22Rv1 (cell line): ENCODE results near the gene WAPL.
"Not testable (repeated sequence)": the region's sequence is repeated elsewhere in the genome, so short reads cannot be mapped to it uniquely, and the experiment has no call there.

Experiments used
- H3K27ac ChIP-seq: fragments of 450-650 bp; 2 replicates; pipeline ENCODE4 v1.5.1; 2017
- CTCF ChIP-seq: fragments of 450-650 bp; IDR thresholded peaks from 2 replicates; pipeline ENCODE4 v1.5.1; 2017; ENCODE audit warnings: mild to moderate bottlenecking
- ZFX ChIP-seq: fragments of 450-650 bp; IDR thresholded peaks from 2 replicates; pipeline ENCODE4 v1.6.1; 2017; ENCODE audit warnings: antibody characterized with exemption, borderline replicate concordance

WAPL gene

DNA sequence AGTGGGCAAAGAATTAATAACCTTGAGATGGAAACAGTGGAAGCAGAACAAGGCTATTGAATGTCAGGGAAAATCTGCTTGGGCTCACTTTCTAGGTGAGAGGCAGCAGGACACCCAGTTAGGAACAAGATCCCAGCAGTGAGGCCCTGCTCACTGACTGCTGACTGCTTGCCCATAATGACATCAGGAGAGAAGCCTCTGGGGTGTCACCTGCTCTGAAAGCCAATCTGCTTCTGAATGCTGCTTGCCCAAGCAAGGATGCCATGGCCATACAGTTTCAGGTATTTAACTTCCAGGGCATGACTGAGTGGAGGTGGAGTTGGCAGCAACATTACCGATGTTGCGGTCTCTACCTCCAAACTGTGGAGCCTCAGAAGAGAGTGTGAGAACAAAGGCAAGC is 11.7 kb upstream of the WAPL start:
- no peak overlapping the region for H3K27ac ChIP-seq
- no peak for TF ChIP-seq ZFX
- TF ChIP-seq CTCF: no peak

DNA sequence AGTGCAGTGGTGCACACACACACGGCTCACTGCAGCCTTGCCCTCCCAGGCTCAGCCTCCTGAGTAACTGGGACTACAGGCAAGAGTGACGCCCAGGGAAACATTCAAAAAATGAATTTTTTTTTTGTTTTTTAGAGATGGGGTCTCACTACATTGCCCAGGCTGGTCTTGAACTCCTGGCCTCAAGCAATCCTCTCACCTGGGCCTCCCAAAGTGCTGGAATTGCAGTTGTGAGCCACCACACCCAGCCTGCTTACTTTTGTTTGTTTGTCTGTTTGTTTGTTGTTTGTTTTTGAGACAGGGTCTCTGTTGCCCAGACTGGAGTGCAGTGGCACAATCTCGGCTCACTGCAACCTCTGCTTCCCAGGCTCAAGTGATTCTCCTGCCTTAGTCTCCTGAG is 7.1 kb upstream of the WAPL start:
- H3K27ac ChIP-seq: not testable (repeated sequence)

DNA sequence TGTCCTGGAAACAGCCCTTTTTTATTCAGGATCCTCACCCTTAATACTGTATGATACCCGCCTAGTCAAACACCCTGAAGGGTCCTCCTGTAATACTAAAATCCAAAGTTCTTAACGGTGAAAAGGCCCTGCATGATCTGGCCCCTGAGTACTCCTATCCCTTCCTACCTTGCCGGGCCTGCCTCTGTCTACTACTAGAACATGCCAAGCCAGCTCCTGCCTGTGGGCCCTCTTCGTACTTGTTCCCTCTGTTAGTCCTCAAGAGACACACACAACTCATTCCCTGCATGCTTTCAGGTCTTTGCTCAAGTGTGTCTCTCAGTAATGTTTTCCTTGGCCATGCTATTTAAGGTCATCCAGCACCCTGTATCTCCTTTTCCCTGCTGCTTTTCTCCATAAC is 5.0 kb upstream of the WAPL start:
- no peak overlapping the region for H3K27ac ChIP-seq
- TF ChIP-seq CTCF (no peak), ZFX (no peak)

DNA sequence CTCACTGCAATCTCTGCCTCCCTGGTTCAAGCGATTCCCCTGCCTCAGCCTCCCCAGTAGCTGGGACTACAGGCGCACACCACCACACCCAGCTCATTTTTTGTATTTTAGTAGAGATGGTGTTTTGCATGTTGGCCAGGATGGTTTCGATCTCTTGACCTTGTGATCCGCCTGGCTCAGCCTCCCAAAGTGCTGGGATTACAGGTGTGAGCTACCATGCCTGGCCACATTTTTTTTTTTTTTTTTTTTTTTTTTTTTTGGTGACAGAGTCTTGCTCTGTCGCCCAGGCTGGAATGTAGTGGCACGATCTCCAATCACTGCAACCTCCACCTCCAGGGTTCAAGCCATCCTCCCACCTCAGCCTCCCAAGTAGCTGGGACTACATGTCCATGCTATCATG is 4.1 kb upstream of the WAPL start:
- not testable (repeated sequence) for H3K27ac ChIP-seq

- TF ChIP-seq CTCF: no peak
- no peak for TF ChIP-seq ZFX
- H3K27ac ChIP-seq: no peak overlapping the region
Observed at GRCh38 chr10:86524225-86524962, 2.8 kb upstream of the WAPL start.

GRCh38 chr10:86523348-86523747 is 1.8 kb upstream of the WAPL start:
- H3K27ac ChIP-seq: no peak overlapping the region
- TF ChIP-seq ZFX: no peak
- TF ChIP-seq CTCF: no peak

DNA sequence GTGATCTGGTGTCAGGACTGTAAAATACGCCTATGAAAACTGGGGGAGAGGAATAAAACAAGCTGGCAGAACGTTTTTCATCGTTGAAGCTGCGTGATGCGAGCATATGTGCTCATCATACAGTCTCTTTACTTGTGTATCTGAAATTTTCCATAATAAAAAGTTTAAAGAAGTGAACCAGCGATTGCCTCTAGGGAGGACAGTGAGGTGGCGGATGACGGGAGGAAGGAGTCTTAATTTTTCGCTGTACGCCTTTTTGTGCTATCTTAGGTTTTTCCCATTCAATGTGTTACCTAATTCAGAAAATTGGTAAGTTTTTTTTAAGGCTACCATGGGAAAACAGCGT is 891 bp upstream of the WAPL start:
- TF ChIP-seq ZFX (no peak), CTCF (no peak)
- H3K27ac ChIP-seq: peak overlapping the region; percentile 76

DNA sequence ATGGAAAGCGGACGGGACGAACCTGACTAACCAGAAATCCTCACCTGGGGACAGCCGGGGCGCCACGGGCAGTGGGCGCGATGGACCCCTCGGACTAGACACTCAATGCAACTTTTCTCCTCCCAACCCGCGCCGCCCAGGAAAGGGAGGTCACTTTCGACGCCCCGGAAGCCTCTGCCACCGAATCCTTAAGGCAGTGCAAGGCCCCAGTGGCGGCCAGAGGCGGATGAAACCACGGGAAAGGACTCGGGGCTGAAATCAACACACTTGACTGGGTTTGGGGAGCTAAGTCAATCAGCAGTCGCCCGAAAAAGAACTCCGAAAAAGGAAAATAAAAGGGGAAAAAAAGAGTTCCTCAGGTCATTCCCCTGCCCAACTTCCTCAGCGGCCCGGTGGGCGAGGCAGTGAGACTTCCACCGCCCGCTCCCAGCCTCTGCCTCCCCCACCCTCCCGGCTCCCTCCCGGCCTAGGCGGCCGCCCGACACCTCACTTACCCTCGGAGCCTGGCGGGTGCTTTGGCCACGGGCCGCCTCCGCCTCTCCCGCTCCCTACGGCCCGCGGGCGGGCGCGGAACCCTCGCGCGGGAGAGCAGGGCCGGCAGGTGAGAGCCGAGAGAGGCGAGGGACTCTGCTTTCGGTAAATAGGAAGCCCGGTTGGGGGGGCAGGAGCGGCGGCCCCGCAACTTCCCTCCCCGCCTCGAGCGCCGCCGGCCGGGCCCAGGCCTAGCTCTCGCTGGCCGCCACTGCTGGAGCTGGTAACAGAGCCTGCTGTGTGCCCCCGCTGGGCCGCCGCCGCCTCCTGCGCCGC is 518 bp downstream of the WAPL start:
- H3K27ac ChIP-seq: peak overlapping the region; percentile 76
- TF ChIP-seq ZFX (no peak), CTCF (no peak)
